Mesenchymal stem cell (in vitro differentiated cells and primary cell): Measurements from ENCODE around the gene RAB1A.
A peak's percentile ranks its signal among the peaks of the same experiment; 100 is the strongest.

Experiments
- DNase-seq: peaks from one replicate; pipeline ENCODE4 v3.0.0-alpha.2; 2013
- H2AFZ ChIP-seq: one replicate; pipeline ENCODE4 v1.6.1; 2013; ENCODE audit warnings: low read depth, mild to moderate bottlenecking, control low read depth, inconsistent platforms, low read length, moderate library complexity
- H2AK5ac ChIP-seq: 2 replicates; pipeline ENCODE4 v1.6.1; 2013; ENCODE audit warnings: low read length, moderate library complexity, mild to moderate bottlenecking, inconsistent platforms; ENCODE audit not compliant: severe bottlenecking
- H2BK120ac ChIP-seq: one replicate; pipeline ENCODE4 v1.6.1; 2013; ENCODE audit warnings: low read depth, mild to moderate bottlenecking, inconsistent platforms, low read length, moderate library complexity
- H2BK12ac ChIP-seq, 2 experiments: one replicate each; pipeline ENCODE4 v1.6.1; 2013; ENCODE audit warnings: inconsistent platforms in 2 of 2, low read length in 2 of 2, mild to moderate bottlenecking in 2 of 2, moderate library complexity in 2 of 2, control low read depth in 1 of 2
- H2BK15ac ChIP-seq: one replicate; pipeline ENCODE4 v1.6.1; 2013; ENCODE audit warnings: mild to moderate bottlenecking, low read depth, inconsistent platforms; ENCODE audit not compliant: poor library complexity, severe bottlenecking
- H2BK5ac ChIP-seq: 2 replicates; pipeline ENCODE4 v1.6.1; 2013; ENCODE audit warnings: low read depth, mild to moderate bottlenecking, low read length, control low read depth, inconsistent platforms; ENCODE audit not compliant: poor library complexity, severe bottlenecking
- H3K14ac ChIP-seq, 2 experiments: one replicate each; pipeline ENCODE4 v1.6.1; 2013; ENCODE audit warnings: inconsistent platforms in 2 of 2, low read length in 2 of 2, control low read depth in 1 of 2, mild to moderate bottlenecking in 1 of 2, moderate library complexity in 1 of 2
- H3K18ac ChIP-seq, 2 experiments: one replicate each; pipeline ENCODE4 v1.6.1; 2013; ENCODE audit warnings: inconsistent platforms in 2 of 2, low read length in 2 of 2, control low read depth in 1 of 2, low read depth in 1 of 2, mild to moderate bottlenecking in 1 of 2
- H3K23ac ChIP-seq, 2 experiments: one replicate each; pipeline ENCODE4 v1.6.1; 2013; ENCODE audit warnings: inconsistent platforms in 2 of 2, low read length in 2 of 2, mild to moderate bottlenecking in 2 of 2, moderate library complexity in 2 of 2, control low read depth in 1 of 2
- H3K27ac ChIP-seq: 2 replicates; pipeline ENCODE4 v1.5.1; 2013; ENCODE audit warnings: mild to moderate bottlenecking, moderate library complexity, low read length, control low read depth, inconsistent platforms; ENCODE audit not compliant: poor library complexity, severe bottlenecking
- H3K27me3 ChIP-seq, 2 experiments: 2 replicates each; pipeline versions ENCODE4 v1.6.1 to v1.7.0; 2013; ENCODE audit warnings: low read length in 2 of 2, mild to moderate bottlenecking in 2 of 2, moderate library complexity in 2 of 2, control low read depth in 1 of 2, inconsistent platforms in 1 of 2; ENCODE audit not compliant: control insufficient read depth in 1 of 2, insufficient read depth in 1 of 2
- H3K36me3 ChIP-seq, 2 experiments: 2 replicates each; pipeline versions ENCODE4 v1.6.1 to v1.7.0; 2013; ENCODE audit warnings: low read length in 2 of 2, control low read depth in 1 of 2, inconsistent platforms in 1 of 2, low read depth in 1 of 2, mild to moderate bottlenecking in 1 of 2; ENCODE audit not compliant: insufficient read depth in 2 of 2, control insufficient read depth in 1 of 2
- H3K4ac ChIP-seq, 2 experiments: one replicate each; pipeline ENCODE4 v1.6.1; 2013; ENCODE audit warnings: inconsistent platforms in 2 of 2, low read length in 2 of 2, mild to moderate bottlenecking in 2 of 2, moderate library complexity in 2 of 2, control low read depth in 1 of 2, low read depth in 1 of 2
- H3K4me1 ChIP-seq: 2 replicates; pipeline ENCODE4 v1.6.1; 2013; ENCODE audit warnings: low read depth, low read length, control low read depth; ENCODE audit not compliant: control insufficient read depth, insufficient read depth
- H3K4me2 ChIP-seq: 2 replicates; pipeline ENCODE4 v1.6.1; 2013; ENCODE audit warnings: low read length, mild to moderate bottlenecking, inconsistent platforms; ENCODE audit not compliant: poor library complexity, severe bottlenecking
- H3K4me3 ChIP-seq, 2 experiments: 2 replicates each; pipeline versions ENCODE4 v1.5.1 to v1.7.0; 2013; ENCODE audit warnings: low read length in 2 of 2, mild to moderate bottlenecking in 2 of 2, control low read depth in 1 of 2, low read depth in 1 of 2; ENCODE audit not compliant: insufficient read depth in 1 of 2
- H3K79me1 ChIP-seq: replicated peaks from 2 replicates; pipeline ENCODE4 v1.6.1; 2013; ENCODE audit warnings: mild to moderate bottlenecking, control low read depth, low read length, inconsistent platforms; ENCODE audit not compliant: poor library complexity, severe bottlenecking
- H3K9ac ChIP-seq: 2 replicates; pipeline ENCODE4 v1.7.0; 2013; ENCODE audit warnings: mild to moderate bottlenecking, low read length, moderate library complexity
- H3K9me3 ChIP-seq: 2 replicates; pipeline ENCODE4 v1.7.0; 2013; ENCODE audit warnings: mild to moderate bottlenecking, low read length; ENCODE audit not compliant: control insufficient read depth
- H4K8ac ChIP-seq: one replicate; pipeline ENCODE4 v1.6.1; 2013; ENCODE audit warnings: inconsistent platforms, mild to moderate bottlenecking, low read length, moderate library complexity
- H4K91ac ChIP-seq: one replicate; pipeline ENCODE4 v1.6.1; 2013; ENCODE audit warnings: mild to moderate bottlenecking, low read length, inconsistent platforms
- WGBS: methylation state at CpG from one replicate; pipeline ENCODE4 v1.1.7; 2013; ENCODE audit warnings: mixed read lengths; 5-methylcytosine and 5-hydroxymethylcytosine counted together

RAB1A gene

GRCh38 chr2:65146078-65146477, 16.2 kb upstream of the RAB1A start:
- H3K27me3 ChIP-seq = no peaks in the 10 kb centered on the region
- H2BK5ac ChIP-seq = no peak overlapping the region

DNA sequence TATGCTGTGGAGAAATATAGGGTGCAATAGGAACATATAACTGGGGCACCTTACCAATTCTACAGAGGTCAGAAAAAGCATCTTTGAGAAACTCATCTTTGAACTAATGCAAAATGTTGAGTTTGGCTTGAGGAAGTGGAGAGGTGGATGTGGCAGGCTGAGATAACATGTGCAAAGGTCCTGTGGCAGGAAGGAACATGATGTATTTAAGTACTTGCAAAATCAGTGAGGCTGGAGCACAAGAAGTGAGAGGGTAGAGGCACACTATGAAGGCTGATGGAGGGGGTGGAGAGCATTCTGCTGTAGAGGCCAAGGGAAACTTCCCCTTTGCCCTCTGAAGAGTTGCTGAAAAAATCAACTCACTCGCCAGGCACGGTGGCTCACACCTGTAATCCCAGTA, 14.7 kb upstream of the RAB1A start:
- no peak overlapping the region for H4K8ac ChIP-seq
- H3K79me1 ChIP-seq = no peaks in the 10 kb centered on the region
- no peak overlapping the region for H4K91ac ChIP-seq
- H3K23ac ChIP-seq = no peak overlapping the region
- no peak overlapping the region for H3K9ac ChIP-seq
- H3K27me3 ChIP-seq = no peaks in the 10 kb centered on the region
- DNase-seq = no peak
- no peak overlapping the region for H3K4ac ChIP-seq
- no peak overlapping the region for H3K27ac ChIP-seq
- H3K4me3 ChIP-seq = no peak overlapping the region
- H2BK5ac ChIP-seq = no peak overlapping the region
- no peak overlapping the region for H2BK12ac ChIP-seq
- no peak overlapping the region for H2AFZ ChIP-seq
- WGBS = 50% methylated on average over 2 of the region's 2 CpGs
- no peaks in the 10 kb centered on the region for H3K36me3 ChIP-seq
- no peak overlapping the region for H3K14ac ChIP-seq
- no peak overlapping the region for H2BK15ac ChIP-seq
- no peak overlapping the region for H3K4me2 ChIP-seq
- H3K18ac ChIP-seq = no peak overlapping the region
- no peak overlapping the region for H2AK5ac ChIP-seq
- no peaks in the 10 kb centered on the region for H3K9me3 ChIP-seq
- no peaks in the 10 kb centered on the region for H3K4me1 ChIP-seq
- H2BK120ac ChIP-seq = no peak overlapping the region

More at GRCh38 chr2:65146078-65146477, 16.2 kb upstream of the RAB1A start:
- Histone ChIP-seq H2BK12ac (no peak overlapping the region), H4K91ac (no peak overlapping the region), H3K9ac (no peak overlapping the region), H3K9me3 (no peaks in the 10 kb centered on the region), H2AK5ac (no peak overlapping the region), H3K36me3 (no peaks in the 10 kb centered on the region), H2BK15ac (no peak overlapping the region), H3K23ac (no peak overlapping the region), H3K4me2 (no peak overlapping the region), H3K4me3 (no peak overlapping the region), H3K27ac (no peak overlapping the region), H3K4me1 (no peaks in the 10 kb centered on the region), H3K14ac (no peak overlapping the region), H2BK120ac (no peak overlapping the region), H4K8ac (no peak overlapping the region), H3K18ac (no peak overlapping the region), H3K4ac (no peak overlapping the region), H3K79me1 (no peaks in the 10 kb centered on the region), H2AFZ (no peak overlapping the region)
- 92% methylated on average over 2 of the region's 3 CpGs for WGBS
- DNase-seq = no peak

DNA sequence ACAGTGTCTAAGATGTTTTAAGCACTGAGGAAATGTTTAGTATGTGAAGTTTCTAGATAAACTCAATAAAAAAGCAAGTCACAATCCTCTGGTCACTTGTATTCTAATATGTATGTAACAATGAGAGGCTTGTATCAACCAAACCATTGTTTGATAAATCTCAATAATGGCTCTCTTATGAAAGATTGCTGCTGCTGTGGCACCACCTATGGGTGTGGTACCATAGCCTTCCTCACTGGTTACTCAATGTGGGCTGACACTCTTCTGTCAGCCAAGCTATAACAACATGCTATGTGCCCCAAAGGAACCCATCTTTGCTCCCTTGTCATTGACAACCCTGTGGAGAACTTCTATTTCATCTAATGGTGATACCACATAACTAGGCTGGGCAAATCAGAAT, 12.6 kb upstream of the RAB1A start:
- no peak overlapping the region for H3K9ac ChIP-seq
- H3K23ac ChIP-seq = no peak overlapping the region
- no peaks in the 10 kb centered on the region for H3K36me3 ChIP-seq
- no peak overlapping the region for H2BK5ac ChIP-seq
- no peak overlapping the region for H3K27ac ChIP-seq
- H3K4me2 ChIP-seq = no peak overlapping the region
- H2BK12ac ChIP-seq = no peak overlapping the region
- H3K9me3 ChIP-seq = no peaks in the 10 kb centered on the region
- no peak for DNase-seq
- H3K18ac ChIP-seq = no peak overlapping the region
- H3K4ac ChIP-seq = no peak overlapping the region
- H2BK15ac ChIP-seq = no peak overlapping the region
- H3K4me1 ChIP-seq = no peaks in the 10 kb centered on the region
- no peaks in the 10 kb centered on the region for H3K79me1 ChIP-seq
- H3K4me3 ChIP-seq = no peak overlapping the region
- no peaks in the 10 kb centered on the region for H3K27me3 ChIP-seq
- no peak overlapping the region for H4K8ac ChIP-seq
- no peak overlapping the region for H2BK120ac ChIP-seq
- H3K14ac ChIP-seq = no peak overlapping the region
- no peak overlapping the region for H2AK5ac ChIP-seq
- no peak overlapping the region for H2AFZ ChIP-seq
- H4K91ac ChIP-seq = no peak overlapping the region

DNA sequence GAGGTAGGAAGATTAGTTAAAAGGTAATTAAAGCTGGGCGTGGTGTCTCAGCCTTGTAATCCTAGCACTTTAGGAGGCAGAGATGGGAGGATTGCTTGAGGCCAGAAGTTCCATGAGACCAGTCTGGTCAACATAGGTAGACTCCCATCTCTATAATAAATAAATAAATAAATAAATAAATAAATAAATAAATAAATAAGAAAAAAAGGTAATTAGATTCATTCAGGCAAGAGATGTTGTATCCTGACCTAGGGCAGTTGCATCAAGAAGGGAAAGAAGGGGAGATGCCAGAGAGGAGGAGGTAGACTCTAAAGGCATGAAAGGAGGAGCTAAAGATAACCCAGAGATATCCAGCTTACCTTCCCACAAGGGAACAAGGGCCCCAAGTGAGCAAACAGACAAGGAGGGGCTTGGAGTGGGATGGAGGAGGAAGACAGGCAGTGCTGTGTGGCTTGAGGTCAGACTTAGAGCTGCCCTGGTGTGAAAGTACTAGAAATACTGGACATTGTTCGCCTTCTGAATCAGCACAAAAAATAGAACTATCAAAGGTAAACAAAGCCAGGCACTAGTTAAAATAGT, 7.4 kb upstream of the RAB1A start:
- Histone ChIP-seq H3K4me2 (no peak overlapping the region), H3K4me3 (no peak overlapping the region), H3K18ac (no peak overlapping the region), H3K9me3 (no peaks in the 10 kb centered on the region), H3K27ac (no peak overlapping the region), H3K4me1 (no peaks in the 10 kb centered on the region), H2BK5ac (no peak overlapping the region), H2BK12ac (no peak overlapping the region), H3K4ac (no peak overlapping the region), H3K14ac (no peak overlapping the region), H3K36me3 (no peaks in the 10 kb centered on the region), H3K79me1 (no peaks in the 10 kb centered on the region), H3K27me3 (no peaks in the 10 kb centered on the region), H3K9ac (no peak overlapping the region), H2BK15ac (no peak overlapping the region), H4K8ac (no peak overlapping the region), H2AFZ (peak overlapping the region; percentile 1), H2BK120ac (no peak overlapping the region), H2AK5ac (no peak overlapping the region), H4K91ac (no peak overlapping the region), H3K23ac (no peak overlapping the region)
- WGBS = 90% methylated on average over 1 of the region's 2 CpGs
- DNase-seq = no peak
